Uterus (tissue), 4 donors: Measurements from ENCODE around the gene PRKAA1. TPM values are rescaled to one million over a fixed set of nuclear protein-coding genes. Genes with fewer than 3 reads are reported as not detected.

Source experiments
- DNase-seq, 2 donors: peaks; one replicate each; pipeline ENCODE4 v3.0.0-alpha.2; 2019 to 2020
- H3K27ac ChIP-seq, 2 donors: fragments of 200-600 bp; sonication (generic); 1 replicate in 1 of 2; 2 replicates in 1 of 2; pipeline ENCODE4 v1.5.1; 2016 to 2018
- H3K27me3 ChIP-seq, 2 donors: fragments of 200-600 bp; sonication (generic); one replicate each; pipeline ENCODE4 v1.5.1; 2018 to 2019; ENCODE audit warnings: control low read depth in 1 of 2
- H3K36me3 ChIP-seq, 2 donors: fragments of 200-600 bp; sonication (generic); one replicate each; pipeline ENCODE4 v1.5.1; 2019; ENCODE audit warnings: control low read depth in 1 of 2
- H3K4me1 ChIP-seq, 2 donors: fragments of 200-600 bp; sonication (generic); one replicate each; pipeline ENCODE4 v1.5.1; 2018 to 2019; ENCODE audit warnings: control low read depth in 1 of 2
- H3K4me3 ChIP-seq, 2 donors: fragments of 200-600 bp; sonication (generic); 1 replicate in 1 of 2; 2 replicates in 1 of 2; pipeline ENCODE4 v1.5.1; 2018 to 2019; ENCODE audit warnings: mild to moderate bottlenecking in 1 of 2
- H3K9me3 ChIP-seq, 2 donors: fragments of 200-600 bp; sonication (generic); one replicate each; pipeline ENCODE4 v1.5.1; 2019; ENCODE audit warnings: control low read depth in 1 of 2
- POLR2A ChIP-seq, 2 donors: fragments of 450-650 bp; IDR thresholded peaks; one replicate each; pipeline ENCODE4 v1.6.1; 2016; ENCODE audit warnings: antibody characterized with exemption in 2 of 2, mild to moderate bottlenecking in 1 of 2, moderate library complexity in 1 of 2
- intact Hi-C: fragments of 100-400 bp; cut with DNase I; formaldehyde crosslinking; loops from one replicate; pipeline ENCODE4 v1.15.1; 2023; ENCODE audit warnings: low total_unique reads
- total RNA-seq, 4 donors: library from RNA; depleted of rRNA in 3 of 4; stranded (reverse); fragments of >200 nt in 3 of 4; gene quantifications; one replicate each; pipeline versions ENCODE4 v1.1.0 to v1.2.4, GENCODE V29; 2014 to 2023
- TF ChIP-seq, protein P1 (sequence below), 4 experiments: fragments of 200-600 bp in 2 of 4; fragments of 450-650 bp in 2 of 4; sonication (generic) in 2 of 4; IDR thresholded peaks; one replicate each; pipeline ENCODE4 v1.5.1; 2016 to 2019; ENCODE audit warnings: antibody characterized with exemption in 4 of 4, mild to moderate bottlenecking in 2 of 4, moderate library complexity in 1 of 4
- donor health status: DM: yes; HTN: yes; CAD: no.

The PRKAA1 gene
- total RNA-seq, 4 donors from 2014 or later: 36.6 to 143 (median 97.3) TPM

DNA sequence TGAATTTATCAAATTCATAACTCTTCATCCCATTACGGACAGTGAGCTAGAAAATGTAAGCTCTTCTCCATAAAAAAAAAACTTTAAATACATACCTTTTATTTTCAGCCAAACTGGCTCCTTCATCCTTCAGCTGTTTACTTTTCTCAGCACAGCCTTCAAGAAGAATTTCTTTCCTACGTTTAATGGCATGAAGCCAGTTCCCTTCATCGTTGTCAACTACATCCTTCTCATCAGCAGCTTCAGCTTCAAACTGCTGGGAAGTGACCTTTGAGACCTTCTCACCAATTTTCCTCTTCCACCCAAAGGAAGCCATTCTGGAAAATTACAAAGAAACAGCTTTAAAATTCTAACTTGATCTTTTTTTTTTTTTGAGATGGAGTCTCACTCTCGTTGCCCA is 51.5 kb downstream of the PRKAA1 start:
- peaks cover 0 to 13% of the 10 kb centered on the region in 2 donors for H3K4me1 ChIP-seq
- no peak for DNase-seq
- no peak overlapping the region for H3K27ac ChIP-seq
- intact Hi-C loops: no loop called here
- TF ChIP-seq, protein P1, sequence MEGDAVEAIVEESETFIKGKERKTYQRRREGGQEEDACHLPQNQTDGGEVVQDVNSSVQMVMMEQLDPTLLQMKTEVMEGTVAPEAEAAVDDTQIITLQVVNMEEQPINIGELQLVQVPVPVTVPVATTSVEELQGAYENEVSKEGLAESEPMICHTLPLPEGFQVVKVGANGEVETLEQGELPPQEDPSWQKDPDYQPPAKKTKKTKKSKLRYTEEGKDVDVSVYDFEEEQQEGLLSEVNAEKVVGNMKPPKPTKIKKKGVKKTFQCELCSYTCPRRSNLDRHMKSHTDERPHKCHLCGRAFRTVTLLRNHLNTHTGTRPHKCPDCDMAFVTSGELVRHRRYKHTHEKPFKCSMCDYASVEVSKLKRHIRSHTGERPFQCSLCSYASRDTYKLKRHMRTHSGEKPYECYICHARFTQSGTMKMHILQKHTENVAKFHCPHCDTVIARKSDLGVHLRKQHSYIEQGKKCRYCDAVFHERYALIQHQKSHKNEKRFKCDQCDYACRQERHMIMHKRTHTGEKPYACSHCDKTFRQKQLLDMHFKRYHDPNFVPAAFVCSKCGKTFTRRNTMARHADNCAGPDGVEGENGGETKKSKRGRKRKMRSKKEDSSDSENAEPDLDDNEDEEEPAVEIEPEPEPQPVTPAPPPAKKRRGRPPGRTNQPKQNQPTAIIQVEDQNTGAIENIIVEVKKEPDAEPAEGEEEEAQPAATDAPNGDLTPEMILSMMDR (IDR thresholded peaks at IDR 0.05): no peak
- no peak for TF ChIP-seq POLR2A (IDR thresholded peaks at IDR 0.05)
- H3K9me3 ChIP-seq: no peaks in the 10 kb centered on the region
- no peaks in the 10 kb centered on the region for H3K27me3 ChIP-seq
- H3K36me3 ChIP-seq: no peaks in the 10 kb centered on the region
- no peak overlapping the region for H3K4me3 ChIP-seq

DNA sequence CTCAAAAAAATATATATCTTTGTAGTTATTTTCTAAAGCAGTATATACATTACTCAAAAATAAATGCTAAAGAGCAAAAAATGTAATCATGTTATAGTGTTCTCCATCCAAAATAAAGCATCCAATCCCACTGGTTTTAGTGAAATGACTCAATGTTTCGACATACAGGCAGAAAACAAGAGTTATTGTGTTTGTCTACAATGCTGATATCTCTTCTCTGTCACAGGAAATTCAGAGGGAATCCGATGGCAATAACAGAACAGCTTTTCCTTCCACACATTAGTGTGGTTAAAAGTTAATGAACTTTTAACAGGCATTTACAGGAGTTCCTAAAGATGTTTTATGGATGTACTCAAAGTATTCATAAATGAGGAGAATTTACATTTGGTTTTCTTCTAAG is 54.4 kb downstream of the PRKAA1 start:
- H3K4me3 ChIP-seq: no peak overlapping the region
- intact Hi-C loops: no loop called here
- DNase-seq: no peak

DNA sequence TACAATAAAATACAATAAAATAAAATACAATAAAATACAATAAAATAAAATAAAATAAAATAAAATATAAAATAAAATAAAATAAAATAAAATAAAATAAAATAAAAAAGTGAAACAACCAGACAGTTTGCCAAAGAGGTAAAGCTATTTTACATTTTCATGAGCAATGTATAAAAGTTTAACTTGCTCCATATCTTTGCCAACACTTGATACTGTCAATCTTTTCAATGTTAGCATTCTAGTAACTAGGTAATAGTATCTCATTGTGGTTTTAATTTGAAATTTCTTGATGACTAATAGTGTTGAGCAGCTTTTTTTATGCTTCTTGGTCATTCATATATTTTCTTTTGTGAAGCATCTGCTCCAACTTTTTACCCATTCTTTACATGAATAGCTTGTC is 59.7 kb downstream of the PRKAA1 start:
- no peaks in the 10 kb centered on the region for H3K27me3 ChIP-seq
- H3K27ac ChIP-seq: no peak overlapping the region
- no peak overlapping the region for H3K4me3 ChIP-seq
- H3K9me3 ChIP-seq: no peaks in the 10 kb centered on the region
- H3K36me3 ChIP-seq: no peaks in the 10 kb centered on the region
- no peak for DNase-seq
- TF ChIP-seq, protein P1 (IDR thresholded peaks at IDR 0.05): no peak
- TF ChIP-seq POLR2A (IDR thresholded peaks at IDR 0.05): no peak
- intact Hi-C loops: no loop called here
- H3K4me1 ChIP-seq: peaks cover 0 to 3% of the 10 kb centered on the region in 2 donors

More for the DNA sequence above, 54.4 kb downstream of the PRKAA1 start:
- Histone ChIP-seq H3K27me3 (no peaks in the 10 kb centered on the region), H3K27ac (no peak overlapping the region), H3K4me1 (peaks cover 0 to 13% of the 10 kb centered on the region in 2 donors), H3K36me3 (no peaks in the 10 kb centered on the region), H3K9me3 (no peaks in the 10 kb centered on the region)
- TF ChIP-seq POLR2A (IDR thresholded peaks at IDR 0.05): no peak
- TF ChIP-seq, protein P1 (IDR thresholded peaks at IDR 0.05): no peak

DNA sequence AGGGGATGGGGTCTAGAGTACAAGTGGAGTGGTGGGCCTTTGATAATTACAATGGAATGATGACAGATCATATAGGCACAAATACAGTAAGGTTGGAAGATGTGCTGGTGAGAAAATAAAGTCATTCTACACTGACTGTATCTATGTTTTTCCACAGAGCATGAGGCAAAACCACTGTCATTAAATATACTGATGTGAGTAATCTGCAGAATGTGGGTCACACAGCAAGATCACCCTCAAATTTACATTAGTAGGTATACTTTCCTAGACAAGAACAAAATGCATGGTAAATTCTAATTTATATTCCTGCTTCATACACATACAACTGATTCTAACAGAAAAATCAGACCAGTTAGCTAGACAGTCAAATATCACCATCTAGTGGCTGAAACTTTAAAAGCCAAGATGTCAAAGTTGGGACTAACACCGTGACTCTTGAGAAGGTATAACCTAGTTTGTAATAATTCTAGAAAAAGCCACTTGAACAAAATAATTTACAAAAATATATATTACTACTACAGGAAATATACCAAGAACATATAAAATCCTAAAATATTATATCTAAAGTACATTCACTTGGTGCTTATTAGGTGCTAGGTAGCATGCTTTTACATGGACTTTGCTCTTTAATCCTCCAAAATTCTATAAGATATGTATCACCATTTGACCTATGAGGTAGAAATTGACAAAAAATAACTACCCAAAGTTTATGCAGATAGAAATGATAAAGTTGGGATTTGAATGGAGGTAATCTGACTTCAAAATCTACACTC is 61.9 kb downstream of the PRKAA1 start:
- no peak overlapping the region for H3K4me3 ChIP-seq
- H3K4me1 ChIP-seq: peaks cover 0 to 3% of the 10 kb centered on the region in 2 donors
- H3K36me3 ChIP-seq: no peaks in the 10 kb centered on the region
- no peaks in the 10 kb centered on the region for H3K9me3 ChIP-seq
- TF ChIP-seq, protein P1 (IDR thresholded peaks at IDR 0.05): peak; percentile 47 to 62 (median 56)
- no peak for TF ChIP-seq POLR2A (IDR thresholded peaks at IDR 0.05)
- H3K27ac ChIP-seq: no peak overlapping the region
- no peak for DNase-seq
- H3K27me3 ChIP-seq: no peaks in the 10 kb centered on the region
- intact Hi-C loops: no loop called here

DNA sequence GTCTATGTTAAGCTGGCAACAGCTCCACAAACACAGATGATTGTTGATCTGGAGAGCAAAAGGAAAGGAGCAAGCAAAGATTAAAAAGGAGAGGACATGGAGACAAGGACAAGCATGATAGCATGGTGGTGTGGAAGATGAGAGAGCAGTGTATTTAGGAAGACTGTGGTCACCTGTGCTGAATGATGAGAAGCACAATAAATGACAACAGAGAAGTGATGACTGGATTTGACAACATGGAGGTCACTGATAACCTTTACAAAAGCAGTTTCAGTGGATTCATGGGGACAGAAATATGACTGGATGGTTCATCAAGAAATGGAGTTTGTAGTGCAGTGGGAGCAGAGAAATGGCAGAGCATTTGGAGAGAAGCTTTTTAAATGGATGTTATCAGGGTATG is 62.6 kb downstream of the PRKAA1 start:
- H3K9me3 ChIP-seq: no peaks in the 10 kb centered on the region
- intact Hi-C loops: no loop called here

More for the DNA sequence above, 62.6 kb downstream of the PRKAA1 start:
- no peak for DNase-seq
- Histone ChIP-seq H3K36me3 (no peaks in the 10 kb centered on the region), H3K27me3 (no peaks in the 10 kb centered on the region), H3K27ac (no peak overlapping the region), H3K4me1 (peaks cover 0 to 3% of the 10 kb centered on the region in 2 donors), H3K4me3 (no peak overlapping the region)
- no peak for TF ChIP-seq POLR2A (IDR thresholded peaks at IDR 0.05)
- TF ChIP-seq, protein P1 (IDR thresholded peaks at IDR 0.05): no peak
